HEK293 (cell line): ENCODE measurements around the gene HOXC11.
A peak's percentile ranks its signal among the peaks of the same experiment; 100 is the strongest.

ENCODE experiments used
- CTCF ChIA-PET: fragments of 350-600 bp; formaldehyde crosslinking; extraction: SDS; loops from one replicate; lab custom pipeline; 2021; ENCODE audit warnings: antibody characterized with exemption; lab: Yijun Ruan, JAX
- POLR2A ChIA-PET: fragments of 300-600 bp; formaldehyde crosslinking; extraction: SDS; loops from one replicate; lab custom pipeline; 2020; ENCODE audit warnings: antibody characterized with exemption, inconsistent platforms; lab: Yijun Ruan, JAX
- H3K27ac ChIP-seq: fragments of 200-500 bp; sonication (Bioruptor generic); 2 replicates; pipeline ENCODE4 v1.5.1; 2014; ENCODE audit warnings: low read depth, low read length, control low read depth, inconsistent platforms; ENCODE audit errors: extremely low read depth
- H3K36me3 ChIP-seq, 2 experiments: fragments of 200-500 bp in 1 of 2; sonication (Bioruptor generic) in 1 of 2; 1 replicate in 1 of 2; 2 replicates in 1 of 2; pipeline ENCODE4 v1.5.1; 2014 to 2017; ENCODE audit warnings: inconsistent platforms in 2 of 2, low read length in 2 of 2; ENCODE audit not compliant: control insufficient read depth in 2 of 2, insufficient read depth in 1 of 2
- H3K4me1 ChIP-seq: fragments of 200-500 bp; sonication (Bioruptor generic); 2 replicates; pipeline ENCODE4 v1.5.1; 2014; ENCODE audit warnings: mild to moderate bottlenecking, low read length, inconsistent platforms; ENCODE audit not compliant: control insufficient read depth, insufficient read depth
- H3K4me3 ChIP-seq: 2 replicates; pipeline ENCODE4 v1.5.1; 2011; ENCODE audit warnings: low read depth, mild to moderate bottlenecking, control low read depth, low read length, moderate library complexity
- H3K9me3 ChIP-seq: fragments of 200-500 bp; sonication (Bioruptor generic); 2 replicates; pipeline ENCODE4 v1.5.1; 2014; ENCODE audit warnings: low read depth, low read length, inconsistent platforms; ENCODE audit not compliant: control insufficient read depth, insufficient read depth
- FEZF1 ChIP-seq: fragments of 450-650 bp; formaldehyde crosslinking; IDR thresholded peaks from 2 replicates; pipeline ENCODE4 v1.5.1; 2016; ENCODE audit warnings: missing biosample characterization, missing genetic modification characterization
- GLIS1 ChIP-seq: fragments of 450-650 bp; formaldehyde crosslinking; IDR thresholded peaks from 2 replicates; pipeline ENCODE4 v1.5.1; 2016; ENCODE audit warnings: missing biosample characterization, missing genetic modification characterization
- KLF16 ChIP-seq: fragments of 450-650 bp; formaldehyde crosslinking; IDR thresholded peaks from 2 replicates; pipeline ENCODE4 v1.5.1; 2017; ENCODE audit warnings: missing biosample characterization, missing genetic modification characterization
- MZF1 ChIP-seq: fragments of 450-650 bp; formaldehyde crosslinking; IDR thresholded peaks from 2 replicates; pipeline ENCODE4 v1.5.1; 2017; ENCODE audit warnings: missing biosample characterization, missing genetic modification characterization, borderline replicate concordance
- SP3 ChIP-seq: fragments of 450-650 bp; formaldehyde crosslinking; IDR thresholded peaks from 2 replicates; pipeline ENCODE4 v1.5.1; 2016; ENCODE audit warnings: missing biosample characterization, missing genetic modification characterization
- TRIM28 ChIP-seq: IDR thresholded peaks from 2 replicates; pipeline ENCODE4 v1.6.1; 2011; ENCODE audit warnings: low read length, control low read depth, borderline replicate concordance
- ZBTB48 ChIP-seq: fragments of 450-650 bp; formaldehyde crosslinking; IDR thresholded peaks from 2 replicates; pipeline ENCODE4 v1.5.1; 2016; ENCODE audit warnings: missing biosample characterization, missing genetic modification characterization
- ZFP3 ChIP-seq: fragments of 450-650 bp; formaldehyde crosslinking; IDR thresholded peaks from 2 replicates; pipeline ENCODE4 v1.5.1; 2016; ENCODE audit warnings: low read depth, missing biosample characterization, missing genetic modification characterization
- ZFP37 ChIP-seq: fragments of 450-650 bp; formaldehyde crosslinking; IDR thresholded peaks from 2 replicates; pipeline ENCODE4 v1.5.1; 2016; ENCODE audit warnings: missing biosample characterization, missing genetic modification characterization
- ZNF132 ChIP-seq: fragments of 450-650 bp; formaldehyde crosslinking; IDR thresholded peaks from 2 replicates; pipeline ENCODE4 v1.5.1; 2017; ENCODE audit warnings: missing biosample characterization, missing genetic modification characterization, borderline replicate concordance
- ZNF214 ChIP-seq: fragments of 450-650 bp; formaldehyde crosslinking; IDR thresholded peaks from 2 replicates; pipeline ENCODE4 v1.5.1; 2017; ENCODE audit warnings: missing biosample characterization, mild to moderate bottlenecking, missing genetic modification characterization, borderline replicate concordance
- ZNF23 ChIP-seq: fragments of 450-650 bp; formaldehyde crosslinking; IDR thresholded peaks from 2 replicates; pipeline ENCODE4 v1.5.1; 2016; ENCODE audit warnings: missing biosample characterization, missing genetic modification characterization, borderline replicate concordance
- ZNF266 ChIP-seq: fragments of 450-650 bp; formaldehyde crosslinking; IDR thresholded peaks from 2 replicates; pipeline ENCODE4 v1.5.1; 2016; ENCODE audit warnings: missing biosample characterization, missing genetic modification characterization, low read depth
- ZNF324 ChIP-seq: fragments of 450-650 bp; formaldehyde crosslinking; IDR thresholded peaks from 2 replicates; pipeline ENCODE4 v1.5.1; 2016; ENCODE audit warnings: missing biosample characterization, missing genetic modification characterization
- ZNF341 ChIP-seq: fragments of 450-650 bp; formaldehyde crosslinking; IDR thresholded peaks from 2 replicates; pipeline ENCODE4; 2016; ENCODE audit warnings: low read depth, missing biosample characterization, missing genetic modification characterization
- ZNF391 ChIP-seq: fragments of 450-650 bp; formaldehyde crosslinking; IDR thresholded peaks from 2 replicates; pipeline ENCODE4 v1.5.1; 2016; ENCODE audit warnings: low read depth, missing biosample characterization, missing genetic modification characterization, borderline replicate concordance
- ZNF48 ChIP-seq: fragments of 450-650 bp; formaldehyde crosslinking; IDR thresholded peaks from 2 replicates; pipeline ENCODE4 v1.5.1; 2016; ENCODE audit warnings: missing biosample characterization, missing genetic modification characterization
- ZNF747 ChIP-seq: fragments of 450-650 bp; formaldehyde crosslinking; IDR thresholded peaks from 2 replicates; pipeline ENCODE4 v1.5.1; 2016; ENCODE audit warnings: missing biosample characterization, missing genetic modification characterization
- ZSCAN30 ChIP-seq: fragments of 450-650 bp; IDR thresholded peaks from 2 replicates; pipeline ENCODE4 v1.5.1; 2018; ENCODE audit warnings: missing biosample characterization, mild to moderate bottlenecking, missing genetic modification characterization, moderate library complexity
- TF ChIP-seq, protein P1 (sequence below): fragments of 450-650 bp; formaldehyde crosslinking; IDR thresholded peaks from 2 replicates; pipeline ENCODE4 v1.5.1; 2016; ENCODE audit warnings: missing biosample characterization, missing genetic modification characterization
- TF ChIP-seq, protein P2 (sequence below): fragments of 450-650 bp; formaldehyde crosslinking; IDR thresholded peaks from 2 replicates; pipeline ENCODE4 v1.5.1; 2016; ENCODE audit warnings: missing biosample characterization, missing genetic modification characterization, borderline replicate concordance
- TF ChIP-seq, protein P3 (sequence below): fragments of 450-650 bp; formaldehyde crosslinking; IDR thresholded peaks from 2 replicates; pipeline ENCODE4 v1.5.1; 2016; ENCODE audit warnings: missing biosample characterization, missing genetic modification characterization
- TF ChIP-seq, protein P4 (sequence below): fragments of 450-650 bp; formaldehyde crosslinking; IDR thresholded peaks from 2 replicates; pipeline ENCODE4 v1.5.1; 2017; ENCODE audit warnings: missing biosample characterization, missing genetic modification characterization
- TF ChIP-seq, protein P5 (sequence below): fragments of 450-650 bp; formaldehyde crosslinking; IDR thresholded peaks from 2 replicates; pipeline ENCODE4 v1.5.1; 2016; ENCODE audit warnings: missing biosample characterization, missing genetic modification characterization

The HOXC11 gene

GRCh38 chr12:53998110-53998899 lies 25.4 kb downstream of the HOXC11 start (continued):
- no peak for TF ChIP-seq ZNF747 (tag by site-specific recombination)
- peak; percentile 61 for TF ChIP-seq SP3 (tag by site-specific recombination)
- TF ChIP-seq, protein P1, sequence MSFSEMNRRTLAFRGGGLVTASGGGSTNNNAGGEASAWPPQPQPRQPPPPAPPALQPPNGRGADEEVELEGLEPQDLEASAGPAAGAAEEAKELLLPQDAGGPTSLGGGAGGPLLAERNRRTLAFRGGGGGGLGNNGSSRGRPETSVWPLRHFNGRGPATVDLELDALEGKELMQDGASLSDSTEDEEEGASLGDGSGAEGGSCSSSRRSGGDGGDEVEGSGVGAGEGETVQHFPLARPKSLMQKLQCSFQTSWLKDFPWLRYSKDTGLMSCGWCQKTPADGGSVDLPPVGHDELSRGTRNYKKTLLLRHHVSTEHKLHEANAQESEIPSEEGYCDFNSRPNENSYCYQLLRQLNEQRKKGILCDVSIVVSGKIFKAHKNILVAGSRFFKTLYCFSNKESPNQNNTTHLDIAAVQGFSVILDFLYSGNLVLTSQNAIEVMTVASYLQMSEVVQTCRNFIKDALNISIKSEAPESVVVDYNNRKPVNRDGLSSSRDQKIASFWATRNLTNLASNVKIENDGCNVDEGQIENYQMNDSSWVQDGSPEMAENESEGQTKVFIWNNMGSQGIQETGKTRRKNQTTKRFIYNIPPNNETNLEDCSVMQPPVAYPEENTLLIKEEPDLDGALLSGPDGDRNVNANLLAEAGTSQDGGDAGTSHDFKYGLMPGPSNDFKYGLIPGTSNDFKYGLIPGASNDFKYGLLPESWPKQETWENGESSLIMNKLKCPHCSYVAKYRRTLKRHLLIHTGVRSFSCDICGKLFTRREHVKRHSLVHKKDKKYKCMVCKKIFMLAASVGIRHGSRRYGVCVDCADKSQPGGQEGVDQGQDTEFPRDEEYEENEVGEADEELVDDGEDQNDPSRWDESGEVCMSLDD (tag by site-specific recombination) = 0 out of 2 replicates have a peak, but pooled peaks have one; percentile 22
- no peak for TF ChIP-seq ZFP37 (tag by site-specific recombination)
- TF ChIP-seq ZNF214 = no peak
- TF ChIP-seq ZBTB48 = peak; percentile 45; the same call in 1 of the 2 replicates
- TF ChIP-seq ZNF391 = no peak
- TF ChIP-seq ZFP3 (tag by site-specific recombination) = peak; percentile 77
- 0 out of 2 replicates have a peak, but pooled peaks have one; percentile 10 for TF ChIP-seq MZF1
- TF ChIP-seq, protein P2, sequence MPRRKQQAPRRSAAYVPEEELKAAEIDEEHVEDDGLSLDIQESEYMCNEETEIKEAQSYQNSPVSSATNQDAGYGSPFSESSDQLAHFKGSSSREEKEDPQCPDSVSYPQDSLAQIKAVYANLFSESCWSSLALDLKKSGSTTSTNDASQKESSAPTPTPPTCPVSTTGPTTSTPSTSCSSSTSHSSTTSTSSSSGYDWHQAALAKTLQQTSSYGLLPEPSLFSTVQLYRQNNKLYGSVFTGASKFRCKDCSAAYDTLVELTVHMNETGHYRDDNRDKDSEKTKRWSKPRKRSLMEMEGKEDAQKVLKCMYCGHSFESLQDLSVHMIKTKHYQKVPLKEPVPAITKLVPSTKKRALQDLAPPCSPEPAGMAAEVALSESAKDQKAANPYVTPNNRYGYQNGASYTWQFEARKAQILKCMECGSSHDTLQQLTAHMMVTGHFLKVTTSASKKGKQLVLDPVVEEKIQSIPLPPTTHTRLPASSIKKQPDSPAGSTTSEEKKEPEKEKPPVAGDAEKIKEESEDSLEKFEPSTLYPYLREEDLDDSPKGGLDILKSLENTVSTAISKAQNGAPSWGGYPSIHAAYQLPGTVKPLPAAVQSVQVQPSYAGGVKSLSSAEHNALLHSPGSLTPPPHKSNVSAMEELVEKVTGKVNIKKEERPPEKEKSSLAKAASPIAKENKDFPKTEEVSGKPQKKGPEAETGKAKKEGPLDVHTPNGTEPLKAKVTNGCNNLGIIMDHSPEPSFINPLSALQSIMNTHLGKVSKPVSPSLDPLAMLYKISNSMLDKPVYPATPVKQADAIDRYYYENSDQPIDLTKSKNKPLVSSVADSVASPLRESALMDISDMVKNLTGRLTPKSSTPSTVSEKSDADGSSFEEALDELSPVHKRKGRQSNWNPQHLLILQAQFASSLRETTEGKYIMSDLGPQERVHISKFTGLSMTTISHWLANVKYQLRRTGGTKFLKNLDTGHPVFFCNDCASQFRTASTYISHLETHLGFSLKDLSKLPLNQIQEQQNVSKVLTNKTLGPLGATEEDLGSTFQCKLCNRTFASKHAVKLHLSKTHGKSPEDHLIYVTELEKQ (tag by site-specific recombination) = peak; percentile 57; the same call in 1 of the 2 replicates
- TF ChIP-seq, protein P3, sequence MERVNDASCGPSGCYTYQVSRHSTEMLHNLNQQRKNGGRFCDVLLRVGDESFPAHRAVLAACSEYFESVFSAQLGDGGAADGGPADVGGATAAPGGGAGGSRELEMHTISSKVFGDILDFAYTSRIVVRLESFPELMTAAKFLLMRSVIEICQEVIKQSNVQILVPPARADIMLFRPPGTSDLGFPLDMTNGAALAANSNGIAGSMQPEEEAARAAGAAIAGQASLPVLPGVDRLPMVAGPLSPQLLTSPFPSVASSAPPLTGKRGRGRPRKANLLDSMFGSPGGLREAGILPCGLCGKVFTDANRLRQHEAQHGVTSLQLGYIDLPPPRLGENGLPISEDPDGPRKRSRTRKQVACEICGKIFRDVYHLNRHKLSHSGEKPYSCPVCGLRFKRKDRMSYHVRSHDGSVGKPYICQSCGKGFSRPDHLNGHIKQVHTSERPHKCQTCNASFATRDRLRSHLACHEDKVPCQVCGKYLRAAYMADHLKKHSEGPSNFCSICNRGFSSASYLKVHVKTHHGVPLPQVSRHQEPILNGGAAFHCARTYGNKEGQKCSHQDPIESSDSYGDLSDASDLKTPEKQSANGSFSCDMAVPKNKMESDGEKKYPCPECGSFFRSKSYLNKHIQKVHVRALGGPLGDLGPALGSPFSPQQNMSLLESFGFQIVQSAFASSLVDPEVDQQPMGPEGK (tag by site-specific recombination) = peak; percentile 95
- TF ChIP-seq ZNF324 = no peak
- TF ChIP-seq ZSCAN30 (tag by site-specific recombination) = no peak
- TF ChIP-seq GLIS1 (tag by site-specific recombination) = peak; percentile 66
- peak; percentile 17; the same call in 1 of the 2 replicates for TF ChIP-seq ZNF341 (tag by site-specific recombination)
- TF ChIP-seq ZNF132 (tag by site-specific recombination) = no peak
- TF ChIP-seq ZNF23 (tag by site-specific recombination) = no peak
- no peak for TF ChIP-seq ZNF266

- Histone ChIP-seq H3K4me3 (peak overlapping the region; percentile 94), H3K4me1 (peaks cover 41% of the 10 kb centered on the region), H3K9me3 (no peaks in the 10 kb centered on the region), H3K27ac (peak overlapping the region; percentile 47), H3K36me3 (peaks cover 8 to 12% of the 10 kb centered on the region in 2 experiments; a peak in 2 of 3 replicates)
- ChIA-PET POLR2A (interaction anchor here (1.4 to 3.7 kb wide), 4 partner anchors 13 to 208 kb away, joined by 3 to 34 read pairs (median 12); partner anchors contain the start of genes HOXC10 and SMUG1), CTCF (interaction anchor here (0.6 to 6.7 kb wide), 12 partner anchors 10 to 769 kb away, joined by 3 to 49 read pairs (median 3); partner anchors contain the start of genes HOXC10 and HOXC8)
- TF ChIP-seq ZFP3 (tag by site-specific recombination) (no peak), KLF16 (tag by site-specific recombination) (no peak), FEZF1 (peak; percentile 78), ZNF341 (tag by site-specific recombination) (peak; percentile 9; the same call in 1 of the 2 replicates), ZNF48 (tag by site-specific recombination) (no peak), TRIM28 (no peak)
- TF ChIP-seq, protein P4, sequence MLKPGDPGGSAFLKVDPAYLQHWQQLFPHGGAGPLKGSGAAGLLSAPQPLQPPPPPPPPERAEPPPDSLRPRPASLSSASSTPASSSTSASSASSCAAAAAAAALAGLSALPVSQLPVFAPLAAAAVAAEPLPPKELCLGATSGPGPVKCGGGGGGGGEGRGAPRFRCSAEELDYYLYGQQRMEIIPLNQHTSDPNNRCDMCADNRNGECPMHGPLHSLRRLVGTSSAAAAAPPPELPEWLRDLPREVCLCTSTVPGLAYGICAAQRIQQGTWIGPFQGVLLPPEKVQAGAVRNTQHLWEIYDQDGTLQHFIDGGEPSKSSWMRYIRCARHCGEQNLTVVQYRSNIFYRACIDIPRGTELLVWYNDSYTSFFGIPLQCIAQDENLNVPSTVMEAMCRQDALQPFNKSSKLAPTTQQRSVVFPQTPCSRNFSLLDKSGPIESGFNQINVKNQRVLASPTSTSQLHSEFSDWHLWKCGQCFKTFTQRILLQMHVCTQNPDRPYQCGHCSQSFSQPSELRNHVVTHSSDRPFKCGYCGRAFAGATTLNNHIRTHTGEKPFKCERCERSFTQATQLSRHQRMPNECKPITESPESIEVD (tag by site-specific recombination) = peak; percentile 87
- TF ChIP-seq, protein P5, sequence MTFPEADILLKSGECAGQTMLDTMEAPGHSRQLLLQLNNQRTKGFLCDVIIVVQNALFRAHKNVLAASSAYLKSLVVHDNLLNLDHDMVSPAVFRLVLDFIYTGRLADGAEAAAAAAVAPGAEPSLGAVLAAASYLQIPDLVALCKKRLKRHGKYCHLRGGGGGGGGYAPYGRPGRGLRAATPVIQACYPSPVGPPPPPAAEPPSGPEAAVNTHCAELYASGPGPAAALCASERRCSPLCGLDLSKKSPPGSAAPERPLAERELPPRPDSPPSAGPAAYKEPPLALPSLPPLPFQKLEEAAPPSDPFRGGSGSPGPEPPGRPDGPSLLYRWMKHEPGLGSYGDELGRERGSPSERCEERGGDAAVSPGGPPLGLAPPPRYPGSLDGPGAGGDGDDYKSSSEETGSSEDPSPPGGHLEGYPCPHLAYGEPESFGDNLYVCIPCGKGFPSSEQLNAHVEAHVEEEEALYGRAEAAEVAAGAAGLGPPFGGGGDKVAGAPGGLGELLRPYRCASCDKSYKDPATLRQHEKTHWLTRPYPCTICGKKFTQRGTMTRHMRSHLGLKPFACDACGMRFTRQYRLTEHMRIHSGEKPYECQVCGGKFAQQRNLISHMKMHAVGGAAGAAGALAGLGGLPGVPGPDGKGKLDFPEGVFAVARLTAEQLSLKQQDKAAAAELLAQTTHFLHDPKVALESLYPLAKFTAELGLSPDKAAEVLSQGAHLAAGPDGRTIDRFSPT = peak; percentile 54; the same call in 1 of the 2 replicates
These were observed 25.9 kb downstream of the HOXC11 start for GRCh38 chr12:53998900-53999236.
